ENCODE data around the gene C4BPA. TPM values are rescaled to one million over a fixed set of nuclear protein-coding genes. Genes with fewer than 3 reads are reported as not detected.

C4BPA gene
- total and polyA plus RNA-seq, 10 donors, result 0.03 to 1.9 (median 0.45) TPM

- intact Hi-C loops (cut with DNase I; ENCODE audit: low total_unique reads), result no loop called here
- Histone ChIP-seq H3K36me3 (no peaks in the 10 kb centered on the region), H3K27me3 (replicated peaks in 1 of 7) (no peaks in the 10 kb centered on the region), H3K9me3 (peaks cover 0 to 10% (median 0%) of the 10 kb centered on the region in 8 donors), H3K27ac (no peak overlapping the region), H3K4me3 (no peak overlapping the region), H3K4me1 (peaks cover 0 to 5% (median 2%) of the 10 kb centered on the region in 6 donors)
- TF ChIP-seq CTCF (IDR thresholded peaks at IDR 0.05 in 8 of 11, conservative IDR thresholded peaks at IDR 0.05 in 3 of 11) (no peak), POLR2A (IDR thresholded peaks at IDR 0.05) (no peak), POLR2AphosphoS5 (IDR thresholded peaks at IDR 0.05) (no peak)
- DNase-seq, result no peak
Measured at GRCh38 chr1:207191061-207191460, 87.0 kb downstream of the C4BPA start.

GRCh38 chr1:207191776-207192175, 87.7 kb downstream of the C4BPA start:
- Histone ChIP-seq H3K4me3 (no peak overlapping the region), H3K9me3 (peaks cover 0 to 10% (median 0%) of the 10 kb centered on the region in 8 donors), H3K27me3 (replicated peaks in 1 of 7) (no peaks in the 10 kb centered on the region), H3K4me1 (peaks cover 0 to 5% (median 2%) of the 10 kb centered on the region in 6 donors), H3K36me3 (no peaks in the 10 kb centered on the region), H3K27ac (no peak overlapping the region)
- DNase-seq, result no peak
- TF ChIP-seq POLR2A (IDR thresholded peaks at IDR 0.05) (no peak), POLR2AphosphoS5 (IDR thresholded peaks at IDR 0.05) (no peak), CTCF (IDR thresholded peaks at IDR 0.05 in 8 of 11, conservative IDR thresholded peaks at IDR 0.05 in 3 of 11) (no peak)
- WGBS, 5 donors, result 80 to 92% (median 87%) methylated on average over 3 of the region's 3 CpGs
- intact Hi-C loops (cut with DNase I; ENCODE audit: low total_unique reads), result no loop called here

- Histone ChIP-seq H3K9me3 (peaks cover 0 to 9% (median 0%) of the 10 kb centered on the region in 8 donors), H3K27me3 (replicated peaks in 1 of 7) (no peaks in the 10 kb centered on the region), H3K27ac (no peak overlapping the region), H3K4me3 (no peak overlapping the region), H3K36me3 (no peaks in the 10 kb centered on the region), H3K4me1 (peaks cover 0 to under 1% (median 0%) of the 10 kb centered on the region in 6 donors)
- TF ChIP-seq POLR2AphosphoS5 (IDR thresholded peaks at IDR 0.05) (no peak), CTCF (IDR thresholded peaks at IDR 0.05 in 8 of 11, conservative IDR thresholded peaks at IDR 0.05 in 3 of 11) (no peak), POLR2A (IDR thresholded peaks at IDR 0.05) (no peak)
- DNase-seq, result no peak
- intact Hi-C loops (cut with DNase I; ENCODE audit: low total_unique reads), result no loop called here
- 67 to 84% (median 77%) methylated on average over 1 of the region's 1 CpG for WGBS, 5 donors
Measured at GRCh38 chr1:207194197-207194596, 90.2 kb downstream of the C4BPA start.

Small RNA genes lying within 50 kb of the gene (small RNA-seq; reads per million reads assigned to genes)
- 0 reads per million in 4 donors for gene AL445493.1

Other genes starting within 250 kb of the C4BPA start
- not detected for gene IL20, start 238.6 kb upstream of the C4BPA start, total RNA-seq
- gene IL20, start 238.6 kb upstream of the C4BPA start, polyA plus RNA-seq, result not detected
- under 1 TPM in 2 of 7 donors, not detected in 5; 0.30 to 0.34 TPM for gene IL24, start 206.8 kb upstream of the C4BPA start, total RNA-seq
- gene IL24, start 206.8 kb upstream of the C4BPA start, polyA plus RNA-seq, result 1 to 10 TPM; 1.2 to 2.0 (median 1.4) TPM
- 100 to 1,000 TPM; 136 to 269 (median 242) TPM for gene FCMR, start 182.3 kb upstream of the C4BPA start, total RNA-seq
- 100 to 1,000 TPM; 165 to 229 (median 187) TPM for gene FCMR, start 182.3 kb upstream of the C4BPA start, polyA plus RNA-seq
- gene PIGR, start 157.8 kb upstream of the C4BPA start, total RNA-seq, result 1 to 10 TPM in 3 of 7 donors, under 1 TPM in 4; 0.37 to 1.7 (median 0.94) TPM
- under 1 TPM; 0.13 to 0.99 (median 0.30) TPM for gene PIGR, start 157.8 kb upstream of the C4BPA start, polyA plus RNA-seq
- gene FCAMR, start 133.8 kb upstream of the C4BPA start, total RNA-seq, result 1 to 10 TPM in 1 of 7 donors, under 1 TPM in 4, not detected in 2; 0.16 to 1.0 (median 0.36) TPM
- gene FCAMR, start 133.8 kb upstream of the C4BPA start, polyA plus RNA-seq, result 1 to 10 TPM in 1 of 3 donors, under 1 TPM in 2; 0.38 to 1.3 (median 0.59) TPM
- gene C1orf116, start 71.5 kb upstream of the C4BPA start, total RNA-seq, result 1 to 10 TPM in 1 of 7 donors, under 1 TPM in 6; 0.09 to 1.0 (median 0.28) TPM
- gene C1orf116, start 71.5 kb upstream of the C4BPA start, polyA plus RNA-seq, result under 1 TPM in 2 of 3 donors, not detected in 1; 0.02 to 0.10 TPM
- 10 to 100 TPM in 6 of 7 donors, 1 to 10 TPM in 1; 9.8 to 23.2 (median 16.5) TPM for gene YOD1, start 53.0 kb upstream of the C4BPA start, total RNA-seq
- 1 to 10 TPM; 2.8 to 3.6 (median 3.1) TPM for gene YOD1, start 53.0 kb upstream of the C4BPA start, polyA plus RNA-seq
- 10 to 100 TPM; 19.1 to 69.5 (median 29.8) TPM for gene PFKFB2, start 51.0 kb upstream of the C4BPA start, total RNA-seq
- gene PFKFB2, start 51.0 kb upstream of the C4BPA start, polyA plus RNA-seq, result 1 to 10 TPM; 6.8 to 8.3 (median 8.2) TPM
- 1 to 10 TPM in 3 of 7 donors, under 1 TPM in 3, not detected in 1; 0.34 to 1.4 (median 0.71) TPM for gene C4BPB, start 15.4 kb upstream of the C4BPA start, total RNA-seq
- under 1 TPM; 0.24 to 0.61 (median 0.59) TPM for gene C4BPB, start 15.4 kb upstream of the C4BPA start, polyA plus RNA-seq
- 100 to 1,000 TPM in 5 of 7 donors, 10 to 100 TPM in 2; 97.0 to 229 (median 116) TPM for gene CD55, start 217.4 kb downstream of the C4BPA start, total RNA-seq
- gene CD55, start 217.4 kb downstream of the C4BPA start, polyA plus RNA-seq, result 10 to 100 TPM; 28.5 to 41.1 (median 28.5) TPM